Common myeloid progenitor, CD34-positive (primary cell): ENCODE data around the gene SMAD9.

Experiments
- CTCF ChIA-PET: fragments of 350-600 bp; sonication (Branson Sonifier 250); formaldehyde crosslinking; loops from one replicate; lab custom pipeline; 2021; ENCODE audit warnings: antibody characterized with exemption; lab: Charles Lee
- POLR2A ChIA-PET: fragments of 350-600 bp; sonication (Branson Sonifier 250); formaldehyde crosslinking; loops from one replicate; lab custom pipeline; 2021; ENCODE audit warnings: antibody characterized with exemption; lab: Charles Lee
- DNase-seq, 3 donors: peaks; one replicate each; pipeline versions ENCODE4 v3.0.0 to v3.0.0-alpha.2; 2013
- H3K27ac ChIP-seq, 2 experiments: 1 replicate in 1 of 2; 2 replicates in 1 of 2; pipeline ENCODE4 v1.7.0; 2013; ENCODE audit warnings: inconsistent platforms in 2 of 2, low read length in 2 of 2, mild to moderate bottlenecking in 2 of 2, low read depth in 1 of 2, moderate library complexity in 1 of 2; ENCODE audit not compliant: severe bottlenecking in 2 of 2, insufficient read depth in 1 of 2, poor library complexity in 1 of 2
- H3K27me3 ChIP-seq, 5 experiments: replicated peaks in 2 of 5; 1 replicate in 3 of 5; 2 replicates in 2 of 5; pipeline versions ENCODE4 v1.6.1 to v1.7.0; 2013; ENCODE audit warnings: low read length in 4 of 5, mild to moderate bottlenecking in 2 of 5, moderate library complexity in 2 of 5, inconsistent platforms in 1 of 5; ENCODE audit not compliant: insufficient read depth in 5 of 5, control insufficient read depth in 4 of 5
- H3K36me3 ChIP-seq, 4 experiments: 1 replicate in 2 of 4; 2 replicates in 2 of 4; pipeline versions ENCODE4 v1.6.1 to v1.7.0; 2013; ENCODE audit warnings: low read length in 3 of 4, control low read depth in 1 of 4, mild to moderate bottlenecking in 1 of 4; ENCODE audit not compliant: control insufficient read depth in 4 of 4, insufficient read depth in 4 of 4
- H3K4me1 ChIP-seq, 4 experiments: 1 replicate in 3 of 4; 2 replicates in 1 of 4; pipeline versions ENCODE4 v1.6.1 to v1.7.1; 2013; ENCODE audit warnings: low read length in 3 of 4, mild to moderate bottlenecking in 3 of 4, control low read depth in 1 of 4, inconsistent platforms in 1 of 4, moderate library complexity in 1 of 4; ENCODE audit not compliant: control insufficient read depth in 4 of 4, insufficient read depth in 4 of 4; ENCODE audit errors: control extremely low read depth in 1 of 4
- H3K4me3 ChIP-seq, 7 experiments: 1 replicate in 4 of 7; 2 replicates in 3 of 7; pipeline versions ENCODE4 v1.5.1 to v1.7.0; 2013; ENCODE audit warnings: mild to moderate bottlenecking in 7 of 7, low read length in 6 of 7, moderate library complexity in 6 of 7, inconsistent platforms in 2 of 7, low read depth in 2 of 7, control low read depth in 1 of 7; ENCODE audit not compliant: insufficient read depth in 4 of 7, control insufficient read depth in 1 of 7; ENCODE audit errors: extremely low read depth in 1 of 7
- H3K9me3 ChIP-seq, 5 experiments: 1 replicate in 4 of 5; 2 replicates in 1 of 5; pipeline versions ENCODE4 v1.6.1 to v1.7.1; 2013; ENCODE audit warnings: low read length in 4 of 5, mild to moderate bottlenecking in 2 of 5, inconsistent platforms in 1 of 5, low read depth in 1 of 5, moderate library complexity in 1 of 5; ENCODE audit not compliant: control insufficient read depth in 4 of 5, insufficient read depth in 2 of 5; ENCODE audit errors: control extremely low read depth in 1 of 5
- WGBS: methylation state at CpG from one replicate; pipeline ENCODE4 v1.1.5; 2013; ENCODE audit not compliant: insufficient coverage; 5-methylcytosine and 5-hydroxymethylcytosine counted together

SMAD9 gene

GRCh38 chr13:36918246-36919131 lies 1.5 kb downstream of the SMAD9 start:
- WGBS = 54% methylated on average over 9 of the region's 12 CpGs
- no peaks in the 10 kb centered on the region for H3K9me3 ChIP-seq
- DNase-seq = peak in 2 of 3 donors; percentile 52 to 69
- H3K4me3 ChIP-seq = peak overlapping the region in 5 of 7 experiments; percentile 58 to 76 (median 62)
- ChIA-PET CTCF (no interaction called here), POLR2A (no interaction called here)
- H3K27me3 ChIP-seq = peaks cover 19 to 45% (median 23%) of the 10 kb centered on the region in 5 experiments
- peaks cover 4 to 13% (median 11%) of the 10 kb centered on the region in 4 experiments for H3K4me1 ChIP-seq
- H3K27ac ChIP-seq = no peak overlapping the region
- H3K36me3 ChIP-seq = no peaks in the 10 kb centered on the region

- Histone ChIP-seq H3K9me3 (no peaks in the 10 kb centered on the region), H3K27ac (no peak overlapping the region), H3K4me3 (no peak overlapping the region), H3K4me1 (peaks cover 4 to 13% (median 11%) of the 10 kb centered on the region in 4 experiments), H3K36me3 (no peaks in the 10 kb centered on the region), H3K27me3 (peaks cover 19 to 42% (median 23%) of the 10 kb centered on the region in 5 experiments)
- ChIA-PET CTCF (no interaction called here), POLR2A (no interaction called here)
- no peak for DNase-seq
- 86% methylated on average over 2 of the region's 3 CpGs for WGBS
Observed at GRCh38 chr13:36917311-36917710, 2.7 kb downstream of the SMAD9 start.

GRCh38 chr13:36915896-36916640 lies 4.0 kb downstream of the SMAD9 start:
- no peak overlapping the region for H3K27ac ChIP-seq
- H3K27me3 ChIP-seq = peaks cover 19 to 40% (median 23%) of the 10 kb centered on the region in 5 experiments
- 100% methylated on average over 2 of the region's 6 CpGs for WGBS
- no peak for DNase-seq
- no peaks in the 10 kb centered on the region for H3K9me3 ChIP-seq
- H3K4me3 ChIP-seq = no peak overlapping the region
- POLR2A ChIA-PET = no interaction called here
- CTCF ChIA-PET = no interaction called here
- peaks cover 4 to 13% (median 11%) of the 10 kb centered on the region in 4 experiments for H3K4me1 ChIP-seq
- H3K36me3 ChIP-seq = no peaks in the 10 kb centered on the region

GRCh38 chr13:36915106-36915505 lies 4.9 kb downstream of the SMAD9 start:
- Histone ChIP-seq H3K9me3 (no peaks in the 10 kb centered on the region), H3K27me3 (peaks cover 16 to 35% (median 20%) of the 10 kb centered on the region in 5 experiments), H3K27ac (no peak overlapping the region), H3K4me3 (no peak overlapping the region), H3K36me3 (no peaks in the 10 kb centered on the region), H3K4me1 (peaks cover 4 to 10% (median 9%) of the 10 kb centered on the region in 4 experiments)
- 91% methylated on average over 3 of the region's 5 CpGs for WGBS
- DNase-seq = no peak
- CTCF ChIA-PET = no interaction called here
- POLR2A ChIA-PET = no interaction called here

- no peak for DNase-seq
- H3K4me1 ChIP-seq = peaks cover 4 to 10% (median 9%) of the 10 kb centered on the region in 4 experiments
- H3K9me3 ChIP-seq = no peaks in the 10 kb centered on the region
- H3K27me3 ChIP-seq = peaks cover 16 to 35% (median 20%) of the 10 kb centered on the region in 5 experiments
- CTCF ChIA-PET = no interaction called here
- no peak overlapping the region for H3K4me3 ChIP-seq
- 100% methylated on average over 2 of the region's 4 CpGs for WGBS
- H3K36me3 ChIP-seq = no peaks in the 10 kb centered on the region
- POLR2A ChIA-PET = no interaction called here
- no peak overlapping the region for H3K27ac ChIP-seq
Observed at GRCh38 chr13:36914648-36915047, 5.4 kb downstream of the SMAD9 start.

GRCh38 chr13:36913463-36913862 lies 6.6 kb downstream of the SMAD9 start:
- no peaks in the 10 kb centered on the region for H3K4me1 ChIP-seq
- H3K36me3 ChIP-seq = no peaks in the 10 kb centered on the region
- H3K9me3 ChIP-seq = no peaks in the 10 kb centered on the region
- peaks cover 9 to 26% (median 15%) of the 10 kb centered on the region in 5 experiments for H3K27me3 ChIP-seq
- no peak overlapping the region for H3K4me3 ChIP-seq
- DNase-seq = no peak
- ChIA-PET CTCF (no interaction called here), POLR2A (no interaction called here)
- H3K27ac ChIP-seq = no peak overlapping the region

GRCh38 chr13:36912973-36913372 lies 7.1 kb downstream of the SMAD9 start:
- POLR2A ChIA-PET = no interaction called here
- no CpG with 5 or more reads among the region's 2 CpGs for WGBS
- Histone ChIP-seq H3K27ac (no peak overlapping the region), H3K4me1 (no peaks in the 10 kb centered on the region), H3K36me3 (no peaks in the 10 kb centered on the region), H3K4me3 (no peak overlapping the region), H3K27me3 (peaks cover 5 to 21% (median 11%) of the 10 kb centered on the region in 5 experiments), H3K9me3 (no peaks in the 10 kb centered on the region)
- CTCF ChIA-PET = no interaction called here
- DNase-seq = peak in 2 of 3 donors; percentile 40 to 52
